Stomach (tissue), 4 donors: ENCODE data around the gene RAB27A.

Source experiments
- CTCF ChIP-seq, 7 experiments: fragments of 450-650 bp in 4 of 7; fragments of 200-600 bp in 3 of 7; sonication (generic) in 3 of 7; IDR thresholded peaks; one replicate each; pipeline ENCODE4 v1.5.1; 2016 to 2019; ENCODE audit warnings: antibody characterized with exemption in 7 of 7, control low read depth in 2 of 7, mild to moderate bottlenecking in 1 of 7
- EP300 ChIP-seq: sonication (generic); formaldehyde crosslinking; IDR thresholded peaks from one replicate; pipeline ENCODE4 v1.6.1; 2017; ENCODE audit warnings: antibody characterized with exemption

- TF ChIP-seq CTCF (IDR thresholded peaks at IDR 0.05) (no peak), EP300 (no peak)
These were observed 41.7 kb downstream of the RAB27A start for GRCh38 chr15:55247766-55248427.
